K562 (cell line): ENCODE data around the gene AKAP6. TPM values are rescaled to one million over a fixed set of nuclear protein-coding genes. Genes with fewer than 3 reads are reported as not detected.

Experiments used
- ATAC-seq: fragments of 200-7000 bp; cut with Tn5 transposase; 3 replicates; pipeline ENCODE4 v1.9.1; 2020; ENCODE audit warnings: moderate library complexity
- BruUV-seq: library from RNA; stranded (reverse); fragments of 400-500 nt; replicated peaks from 2 replicates; lab custom pipeline; 2021; lab: Mats Ljungman, UMichigan
- CTCF ChIA-PET: fragments of 300-600 bp; formaldehyde crosslinking; extraction: SDS; loops from one replicate; lab custom pipeline; 2021; ENCODE audit warnings: low intra/inter-chr PET ratio; lab: Yijun Ruan, JAX
- POLR2A ChIA-PET: fragments of 300-600, 350-650 bp; sonication (Branson Sonifier 250); formaldehyde crosslinking; extraction: SDS; loops from one replicate; lab custom pipeline; 2021; ENCODE audit warnings: antibody characterized with exemption, inconsistent platforms; lab: Yijun Ruan, JAX
- DNase-seq, 4 experiments: peaks; one replicate each; pipeline versions ENCODE4 v3.0.0 to v3.0.0-alpha.2; 2011 to 2018; ENCODE audit warnings: low spot score in 3 of 4, mixed read lengths in 3 of 4; ENCODE audit errors: extremely low read depth in 1 of 4
- FAIRE-seq: peaks from 2 replicates; lab custom pipeline; 2011; peaks lifted over from hg19 to GRCh38; lab: Jason Lieb, UNC
- H2AFZ ChIP-seq: 2 replicates; pipeline ENCODE4 v1.6.0; 2011; ENCODE audit warnings: low read depth, low read length, control low read depth, inconsistent platforms
- H3K27ac ChIP-seq: fragments of 200-600 bp; 3 replicates; pipeline ENCODE4 v1.8.0; 2011; ENCODE audit warnings: low read depth, mild to moderate bottlenecking, control low read depth, inconsistent platforms, low read length, moderate library complexity, mixed read lengths; ENCODE audit errors: extremely low read depth
- H3K27me3 ChIP-seq, 2 experiments: fragments of 300-600 bp in 1 of 2; 2 replicates in 1 of 2; 3 replicates in 1 of 2; pipeline versions ENCODE4 v1.6.0 to v1.8.0; 2011; ENCODE audit warnings: inconsistent platforms in 2 of 2, low read length in 2 of 2, mild to moderate bottlenecking in 1 of 2, mixed read lengths in 1 of 2, moderate library complexity in 1 of 2; ENCODE audit not compliant: control insufficient read depth in 2 of 2, insufficient read depth in 2 of 2
- H3K36me3 ChIP-seq: fragments of 300-600 bp; 3 replicates; pipeline ENCODE4 v1.8.0; 2011; ENCODE audit warnings: mild to moderate bottlenecking, low read length, inconsistent platforms; ENCODE audit not compliant: control insufficient read depth, insufficient read depth
- H3K4me1 ChIP-seq, 2 experiments: fragments of 200-600 bp in 1 of 2; replicated peaks in 1 of 2; 2 replicates in 1 of 2; 3 replicates in 1 of 2; pipeline versions ENCODE4 v1.5.1 to v1.8.0; 2011; ENCODE audit warnings: inconsistent platforms in 2 of 2, low read length in 2 of 2, mild to moderate bottlenecking in 1 of 2, mixed read lengths in 1 of 2, moderate library complexity in 1 of 2; ENCODE audit not compliant: control insufficient read depth in 2 of 2, insufficient read depth in 2 of 2
- H3K4me2 ChIP-seq: 2 replicates; pipeline ENCODE4 v1.6.1; 2011; ENCODE audit warnings: low read length, control low read depth, inconsistent platforms, mixed read lengths; ENCODE audit not compliant: insufficient read depth
- H3K4me3 ChIP-seq: fragments of 200-600 bp; sonication (generic), shearing (Covaris generic); 2 replicates; pipeline ENCODE4 v1.5.1; 2016; ENCODE audit warnings: control low read depth, inconsistent platforms
- H3K79me2 ChIP-seq: fragments of 200-600 bp; 3 replicates; pipeline ENCODE4 v1.8.0; 2011; ENCODE audit warnings: low read length, inconsistent platforms; ENCODE audit not compliant: control insufficient read depth, insufficient read depth
- H3K9ac ChIP-seq, 2 experiments: 2 replicates each; pipeline versions ENCODE4 v1.6.0 to v1.6.1; 2011; ENCODE audit warnings: low read depth in 2 of 2, low read length in 2 of 2, control low read depth in 1 of 2, inconsistent platforms in 1 of 2, mild to moderate bottlenecking in 1 of 2, mixed read lengths in 1 of 2; ENCODE audit not compliant: insufficient read depth in 1 of 2
- H3K9me1 ChIP-seq: one replicate; pipeline ENCODE4 v1.6.0; 2011; ENCODE audit warnings: inconsistent platforms, mild to moderate bottlenecking, low read length, moderate library complexity; ENCODE audit not compliant: control insufficient read depth, insufficient read depth
- H3K9me3 ChIP-seq: replicated peaks from 2 replicates; pipeline ENCODE4 v1.5.1; 2011; ENCODE audit warnings: low read depth, low read length, inconsistent platforms; ENCODE audit not compliant: control insufficient read depth, insufficient read depth
- H4K20me1 ChIP-seq: replicated peaks from 2 replicates; pipeline ENCODE4 v1.6.1; 2011; ENCODE audit warnings: low read length, inconsistent platforms, mixed read lengths; ENCODE audit not compliant: control insufficient read depth, insufficient read depth
- LCOR ChIP-seq: sonication (generic); formaldehyde crosslinking; IDR thresholded peaks from 2 replicates; pipeline ENCODE4 v1.8.0; 2022; ENCODE audit warnings: mild to moderate bottlenecking, missing genetic modification reagents
- MCM2 ChIP-seq: fragments of 450-650 bp; IDR thresholded peaks from 2 replicates; pipeline ENCODE4 v1.6.1; 2017; ENCODE audit warnings: low read depth, mild to moderate bottlenecking
- ZBTB40 ChIP-seq, 2 experiments: fragments of 450-650 bp in 1 of 2; sonication (generic) in 1 of 2; formaldehyde crosslinking in 1 of 2; IDR thresholded peaks; 2 replicates each; pipeline versions ENCODE4 v1.7.1 to v1.9.0; 2016 to 2022; ENCODE audit warnings: inconsistent platforms in 1 of 2, mild to moderate bottlenecking in 1 of 2, missing genetic modification reagents in 1 of 2
- ZKSCAN8 ChIP-seq: fragments of 200-800 bp; sonication (Bioruptor generic); IDR thresholded peaks from 2 replicates; pipeline ENCODE4 v1.6.1; 2016; ENCODE audit warnings: missing genetic modification characterization, missing compliant biosample characterization
- ZNF41 ChIP-seq: fragments of 250-450 bp; sonication (Bioruptor Pico); conservative IDR thresholded peaks from 2 replicates; pipeline ENCODE4 v1.4.0; 2020; ENCODE audit warnings: mild to moderate bottlenecking
- WGBS: fragments of 100-300 bp; shearing (Covaris generic); methylation state at CpG from one replicate; pipeline ENCODE4 v1.1.6; 2016; ENCODE audit warnings: low coverage, mixed read lengths; ENCODE audit not compliant: insufficient coverage; ENCODE audit errors: missing lambda C conversion rate; 5-methylcytosine and 5-hydroxymethylcytosine counted together
- in situ Hi-C: fragments of 300-500 bp; cut with MboI; formaldehyde crosslinking; loops from 4 replicates; pipeline ENCODE4 v1.15.0; 2018; ENCODE audit warnings: inconsistent platforms, mixed read lengths
- intact Hi-C: fragments of 100-400 bp; cut with micrococcal nuclease; formaldehyde crosslinking; loops from 2 replicates; pipeline ENCODE4 v1.14.2; 2022
- polyA plus RNA-seq, 8 experiments: library from polyadenylated mRNA; depleted of rRNA in 4 of 8; stranded (reverse) in 5 of 8; unstranded in 3 of 8; fragments of >200 nt; fragmentation: Nextera tagmentation in 2 of 8; fragmentation: Illumina TruSeq in 1 of 8; extraction: Ambion mirVana in 2 of 8; extraction: Trizol in 1 of 8; gene quantifications; 2 replicates each; pipeline versions ENCODE4 v1.2.1 to v1.2.3, GENCODE V29; 2011 to 2014; ENCODE audit warnings: inconsistent platforms in 1 of 8, missing spikeins in 1 of 8
- total RNA-seq, 7 experiments: library from RNA; depleted of rRNA in 6 of 7; stranded (reverse); fragments of >200 nt in 6 of 7; fragmentation: Illumina TruSeq in 2 of 7; extraction: Trizol in 2 of 7; gene quantifications; 2 replicates each; pipeline versions ENCODE4 v1.2.1 to v1.2.3, GENCODE V29; 2011 to 2021; ENCODE audit warnings: low replicate concordance in 1 of 7

Gene AKAP6
- total and polyA plus RNA-seq, 9 of the 15 experiments (the other 6 are each of a cell fraction or from before 2014, with no cell fraction given): 0.03 to 1.7 (median 0.48) TPM

DNA sequence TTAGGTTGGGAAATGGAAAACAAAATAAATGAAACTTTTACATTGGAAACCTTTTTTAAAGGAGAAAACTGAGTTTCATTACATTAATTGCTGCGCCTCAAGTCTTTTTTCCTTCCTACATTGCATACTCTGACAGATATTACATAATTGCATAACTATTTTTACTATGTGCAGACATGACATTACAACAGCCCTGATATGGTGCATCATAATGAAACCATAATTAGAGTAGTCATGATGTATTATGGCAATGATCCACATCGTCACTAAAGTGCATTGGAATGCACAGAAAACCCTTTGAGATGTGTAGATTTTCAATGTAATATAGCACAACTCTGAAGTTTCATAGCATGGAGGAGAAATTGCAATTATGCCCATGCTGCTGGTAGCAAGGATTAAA is 391.8 kb downstream of the AKAP6 start:
- H3K9ac ChIP-seq: no peak overlapping the region
- TF ChIP-seq ZNF41 (CRISPR knock-in tag) (no peak), ZKSCAN8 (CRISPR knock-in tag) (no peak), LCOR (CRISPR knock-in tag) (no peak)
- no peaks in the 10 kb centered on the region for H3K79me2 ChIP-seq
- H3K4me2 ChIP-seq: no peak overlapping the region
- no TSS peak for BruUV-seq
- no peak overlapping the region for H2AFZ ChIP-seq
- no peaks in the 10 kb centered on the region for H3K27me3 ChIP-seq
- H3K9me3 ChIP-seq: no peaks in the 10 kb centered on the region
- no peak overlapping the region for H3K4me3 ChIP-seq
- FAIRE-seq (no peak), ATAC-seq (no peak), DNase-seq (no peak)
- no peaks in the 10 kb centered on the region for H4K20me1 ChIP-seq
- POLR2A ChIA-PET: interaction anchor here (0.5 kb wide), 1 partner anchor 18 kb away, joined by 3 read pairs; no protein-coding TSS in a partner anchor
- CTCF ChIA-PET: no interaction called here
- 0% methylated on average over 2 of the region's 2 CpGs for WGBS
- H3K4me1 ChIP-seq: no peaks in the 10 kb centered on the region
- intact Hi-C loops: no loop called here
- H3K27ac ChIP-seq: no peak overlapping the region
- in situ Hi-C loops: loop anchor here (25.0 kb wide), 1 partner anchor 1591 kb away; no protein-coding TSS in a partner anchor
- no peaks in the 10 kb centered on the region for H3K36me3 ChIP-seq
- H3K9me1 ChIP-seq: no peaks in the 10 kb centered on the region

DNA sequence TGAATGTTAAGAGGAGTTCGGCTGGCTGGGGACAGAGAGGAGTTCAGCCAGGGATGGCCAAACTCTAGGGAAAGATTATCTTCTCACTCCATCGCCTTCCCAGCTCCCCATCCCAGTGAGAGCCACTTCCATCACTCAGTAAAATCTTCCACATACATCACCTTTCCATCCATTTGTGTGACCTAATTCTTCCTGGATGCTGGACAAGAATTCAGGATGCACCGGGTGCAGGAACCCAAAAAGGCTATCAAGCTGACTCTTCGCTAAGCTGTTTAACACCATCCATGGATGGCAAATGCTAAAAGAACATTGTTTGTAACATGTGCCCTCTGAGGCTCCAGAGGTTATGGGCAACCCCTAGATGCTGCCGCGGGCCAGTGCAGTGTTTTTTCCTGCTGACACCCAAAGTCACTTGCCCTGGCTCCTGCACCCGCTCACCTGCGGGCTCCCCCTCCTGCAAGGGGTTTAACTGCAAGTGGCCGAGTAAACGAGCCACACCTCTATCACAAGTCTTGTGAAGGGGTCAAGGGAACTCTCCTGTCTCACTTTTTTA is 393.6 kb downstream of the AKAP6 start:
- no TSS peak for BruUV-seq
- no peaks in the 10 kb centered on the region for H4K20me1 ChIP-seq
- no peaks in the 10 kb centered on the region for H3K9me3 ChIP-seq
- H3K27ac ChIP-seq: no peak overlapping the region
- H3K79me2 ChIP-seq: no peaks in the 10 kb centered on the region
- no peak for FAIRE-seq
- CTCF ChIA-PET: no interaction called here
- ATAC-seq: no peak
- no peaks in the 10 kb centered on the region for H3K9me1 ChIP-seq
- H3K4me2 ChIP-seq: no peak overlapping the region
- intact Hi-C loops: no loop called here
- H3K9ac ChIP-seq: no peak overlapping the region
- no peaks in the 10 kb centered on the region for H3K36me3 ChIP-seq
- WGBS: 0% methylated on average over 10 of the region's 10 CpGs
- in situ Hi-C loops: loop anchor here (25.0 kb wide), 1 partner anchor 1590 kb away; no protein-coding TSS in a partner anchor
- H2AFZ ChIP-seq: no peak overlapping the region
- no peak overlapping the region for H3K4me3 ChIP-seq
- no peak for DNase-seq
- POLR2A ChIA-PET: no interaction called here
- no peaks in the 10 kb centered on the region for H3K27me3 ChIP-seq
- H3K4me1 ChIP-seq: no peaks in the 10 kb centered on the region
- TF ChIP-seq ZBTB40 (IDR thresholded peaks at IDR 0.05): no peak
- TF ChIP-seq ZBTB40 (CRISPR knock-in tag; IDR thresholded peaks at IDR 0.05): no peak
- no peak for TF ChIP-seq MCM2
